Keratinocyte (primary cell): Measurements from ENCODE around the gene BTG2.

Source experiments
- CTCF ChIP-seq, 3 experiments: IDR thresholded peaks in 1 of 3; conservative IDR thresholded peaks in 1 of 3; optimal IDR thresholded peaks in 1 of 3; 2 replicates in 2 of 3; 3 replicates in 1 of 3; pipeline versions ENCODE3 to v1.5.1; 2011; ENCODE audit warnings: low read length in 3 of 3, mild to moderate bottlenecking in 3 of 3, moderate library complexity in 2 of 3, control low read depth in 1 of 3, inconsistent platforms in 1 of 3; ENCODE audit not compliant: insufficient read depth in 2 of 3; ENCODE audit errors: extremely low read depth in 1 of 3
- EZH2 ChIP-seq: IDR thresholded peaks from one replicate; pipeline ENCODE4 v1.6.1; 2012; ENCODE audit warnings: inconsistent platforms, mild to moderate bottlenecking, low read length, moderate library complexity

- TF ChIP-seq EZH2 (no peak), CTCF (optimal IDR thresholded peaks at IDR 0.05 in 1 of 3, IDR thresholded peaks at IDR 0.05 in 1 of 3, conservative IDR thresholded peaks at IDR 0.05 in 1 of 3; ENCODE audit: extremely low read depth in 1 of 3, insufficient read depth in 2 of 3, low read length in 3 of 3) (no peak)
Measured at GRCh38 chr1:203305809-203306088, 430 bp downstream of the BTG2 start.
